Erythroblast (primary cell): ENCODE results near the gene MRPL49.
"Not testable (repeated sequence)": the region's sequence is repeated elsewhere in the genome, so short reads cannot be mapped to it uniquely, and the experiment has no call there.

Source experiments
- DNase-seq, 2 experiments: peaks; one replicate each; lab custom pipeline; 2025; lab: John Stamatoyannopoulos, UW
- GATA1 ChIP-seq: IDR thresholded peaks from 2 replicates; pipeline ENCODE4 v1.6.1; 2011; ENCODE audit warnings: low read depth, mild to moderate bottlenecking, control low read depth, low read length, moderate library complexity
- POLR2A ChIP-seq: IDR thresholded peaks from 2 replicates; pipeline ENCODE4 v1.6.1; 2011; ENCODE audit warnings: mild to moderate bottlenecking, low read length

The MRPL49 gene

DNA sequence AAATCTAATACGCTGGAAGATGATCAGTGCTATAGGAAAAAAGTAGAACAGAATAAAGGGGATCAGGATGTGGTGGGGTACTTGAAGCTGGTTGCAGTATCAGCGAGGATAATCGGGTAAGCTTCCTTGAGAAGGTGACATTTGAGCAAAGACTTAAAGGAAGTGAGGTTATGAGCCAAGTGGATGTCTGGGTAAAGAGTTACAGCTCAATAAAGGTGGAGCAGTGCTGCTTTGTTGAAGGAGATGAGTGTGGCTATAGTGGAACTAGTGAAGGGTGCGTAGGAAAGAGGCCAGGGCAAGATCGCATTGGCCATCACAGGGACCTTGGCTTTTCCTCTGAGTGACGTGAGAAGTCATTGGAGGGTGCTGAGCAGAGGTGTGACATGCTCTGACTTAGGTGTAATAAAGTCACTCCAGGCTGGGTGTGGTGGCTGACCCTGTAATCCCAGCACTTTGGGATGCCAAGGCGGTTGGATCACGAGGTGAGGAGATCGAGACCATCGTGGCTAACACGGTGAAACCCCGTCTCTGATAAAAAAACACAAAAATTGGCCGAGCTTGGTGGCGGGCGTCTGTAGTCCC is 14.5 kb downstream of the MRPL49 start:
- TF ChIP-seq GATA1 (no peak), POLR2A (no peak)
- DNase-seq, result no peak

DNA sequence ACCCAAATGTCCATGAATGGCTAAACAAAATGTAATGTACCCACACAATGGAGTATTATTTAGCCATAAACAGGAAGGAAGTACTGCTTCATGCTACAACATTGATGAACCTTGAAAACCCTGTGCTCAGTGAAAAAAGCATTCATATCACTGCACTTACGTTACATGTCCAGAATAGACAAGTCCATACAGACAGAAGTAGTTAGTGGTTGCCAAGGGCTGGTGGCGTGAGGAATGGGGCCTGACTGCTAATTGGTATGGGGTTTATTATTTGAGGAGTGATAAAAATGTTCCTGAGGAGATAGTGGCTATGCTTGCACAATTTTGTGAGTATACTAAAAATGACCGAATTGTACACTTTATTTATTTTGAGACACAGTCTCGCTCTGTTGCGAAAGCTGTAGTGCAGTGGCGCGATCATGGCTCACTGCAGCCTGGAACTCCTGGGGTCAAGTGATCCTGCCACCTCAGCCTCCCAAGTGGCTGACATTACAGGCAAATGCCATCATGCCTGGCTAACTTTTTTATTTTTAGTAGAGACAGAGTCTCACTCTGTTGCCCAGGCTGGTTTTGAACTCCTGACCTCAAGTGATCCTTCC is 19.9 kb downstream of the MRPL49 start:
- no peak for TF ChIP-seq GATA1
- no peak for TF ChIP-seq POLR2A
- DNase-seq, result no peak

DNA sequence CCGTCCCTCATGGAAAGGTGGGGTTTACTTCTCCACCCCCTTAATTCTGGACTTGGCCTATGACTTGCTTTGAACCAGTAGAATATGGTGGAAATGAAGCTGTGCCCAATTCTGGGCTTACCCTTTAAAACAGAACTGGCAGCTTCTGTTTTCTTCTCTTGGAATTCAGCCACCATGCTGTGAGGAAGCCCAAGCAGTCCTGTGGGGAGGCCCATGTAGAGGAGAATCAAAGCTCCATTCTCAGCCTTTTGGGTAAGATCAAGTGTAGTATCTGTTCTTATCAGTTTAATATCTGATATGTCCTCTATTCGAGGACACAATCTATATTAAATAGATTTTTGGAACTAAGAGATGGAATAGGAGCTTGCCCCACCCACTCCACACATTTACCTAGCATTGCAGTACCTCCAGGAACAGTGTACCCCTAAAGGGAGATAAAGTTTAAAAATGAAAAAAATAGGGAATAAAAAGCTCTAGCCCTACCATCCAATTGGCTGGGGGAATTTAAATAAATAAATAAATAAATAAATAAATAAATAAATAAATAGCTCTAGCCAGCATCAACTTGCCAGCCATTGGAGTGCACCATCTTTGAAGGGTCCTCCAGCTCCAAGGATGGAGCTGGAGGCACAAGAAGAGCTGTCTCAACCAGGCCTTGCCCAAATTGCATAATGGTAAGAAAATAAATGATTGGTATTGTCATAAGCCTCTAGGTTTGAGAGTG is 25.4 kb downstream of the MRPL49 start:
- no peak for DNase-seq
- TF ChIP-seq POLR2A (no peak), GATA1 (no peak)

DNA sequence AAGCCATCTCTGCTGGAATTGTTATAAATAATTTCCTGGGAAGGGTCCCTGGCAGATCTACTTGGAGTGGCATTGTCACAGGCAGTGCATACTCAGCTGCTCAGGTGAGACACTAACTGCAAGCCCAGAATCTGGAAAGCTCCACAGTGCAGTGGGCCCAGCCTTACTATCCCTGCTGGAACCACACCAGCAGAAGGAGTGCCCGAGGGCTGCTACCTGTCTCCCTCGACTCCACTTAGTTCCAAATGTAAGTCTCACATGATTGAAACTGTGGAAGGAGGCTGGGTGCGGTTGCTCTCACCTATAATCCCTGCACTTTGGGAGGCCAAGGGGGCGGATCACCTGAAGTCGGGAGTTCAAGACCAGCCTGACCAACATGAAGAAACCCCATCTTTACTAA is 26.5 kb downstream of the MRPL49 start:
- TF ChIP-seq POLR2A (no peak), GATA1 (no peak)
- DNase-seq, result no peak

DNA sequence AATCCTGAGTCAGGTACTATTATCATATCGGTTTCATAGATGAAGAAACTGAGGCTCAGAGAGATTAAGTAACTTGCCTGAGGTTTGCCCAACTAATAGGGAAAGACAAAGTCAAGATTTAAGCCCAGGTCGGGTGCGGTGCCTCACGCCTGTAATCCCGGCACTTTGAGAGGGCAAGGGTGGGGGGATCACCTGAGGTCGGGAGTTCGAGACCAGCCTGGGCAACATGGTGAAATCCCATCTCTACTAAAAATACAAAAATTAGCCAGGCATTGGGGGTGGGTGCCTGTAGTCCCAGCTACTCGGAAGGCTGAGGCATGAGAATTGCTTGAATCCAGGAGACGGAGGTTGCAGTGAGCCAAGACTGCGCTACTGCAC is 28.0 kb downstream of the MRPL49 start:
- not testable (repeated sequence) for DNase-seq

DNA sequence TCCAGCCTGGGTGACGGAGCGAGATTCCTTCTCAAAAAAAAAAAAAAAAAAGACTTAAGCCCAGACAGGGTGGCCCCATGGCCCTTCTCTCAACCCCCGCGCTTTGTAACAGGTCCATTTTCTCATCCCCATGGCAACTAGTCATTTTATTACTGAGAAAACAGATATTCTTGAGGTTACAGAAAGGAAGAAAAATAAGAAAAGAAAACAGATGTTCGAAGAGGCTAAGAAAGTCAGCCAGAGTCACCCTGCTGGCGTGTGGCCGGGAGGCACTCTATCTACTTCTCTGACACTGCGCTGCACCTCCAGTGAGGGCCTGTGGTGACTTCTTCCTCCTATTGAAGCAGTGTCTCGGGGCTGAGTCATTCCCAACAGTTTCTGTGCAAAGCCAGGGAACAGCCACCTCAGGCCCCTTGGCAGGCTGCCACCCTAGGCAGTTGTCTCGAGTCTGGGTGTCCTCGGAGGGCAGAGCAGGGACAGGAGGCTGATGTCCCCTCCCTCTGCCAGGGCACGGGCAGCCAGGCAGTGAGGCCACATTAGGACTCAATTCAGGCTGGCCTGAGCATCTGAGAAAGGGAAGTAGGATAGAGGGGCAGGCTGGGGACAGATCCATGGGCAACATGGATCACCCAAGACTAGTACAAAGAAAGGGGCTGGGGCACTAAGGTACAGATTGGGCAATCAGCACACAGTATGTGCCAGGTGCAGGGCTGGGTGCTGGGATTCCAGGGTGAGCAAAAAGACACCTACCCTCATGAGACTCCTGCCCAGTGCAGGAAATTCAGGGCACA is 28.6 kb downstream of the MRPL49 start:
- peak; percentile 85 to 95 for DNase-seq

DNA sequence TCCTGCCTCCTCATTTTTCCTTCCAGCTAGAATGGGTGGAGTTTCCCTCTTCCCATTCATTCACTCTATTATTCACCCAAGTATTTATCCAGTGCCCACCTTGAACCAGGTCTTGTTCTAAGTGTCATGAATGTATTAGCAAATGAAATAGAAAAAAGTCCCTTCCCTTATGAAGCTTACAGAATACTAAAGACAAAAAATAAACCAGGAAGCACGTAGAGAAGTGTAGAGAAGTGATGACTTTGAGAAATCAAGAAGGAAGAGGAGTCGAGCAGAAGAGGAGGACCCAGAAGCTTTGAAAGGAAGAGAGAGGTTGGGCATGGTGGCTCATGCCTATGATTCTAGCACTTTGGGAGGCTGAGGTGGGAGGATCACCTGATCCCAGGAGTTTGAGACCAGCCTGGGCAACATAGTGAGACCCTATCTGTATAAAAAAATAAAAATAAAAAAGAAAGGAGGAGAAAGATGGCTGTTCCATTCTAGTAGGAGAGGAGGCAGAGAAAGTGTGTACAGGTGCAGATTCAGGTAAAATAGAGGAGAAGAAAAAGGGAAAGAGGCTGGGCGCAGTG is 29.3 kb downstream of the MRPL49 start:
- no peak for DNase-seq

More for the DNA sequence above, 28.6 kb downstream of the MRPL49 start:
- TF ChIP-seq POLR2A (peak; percentile 80), GATA1 (no peak)

DNA sequence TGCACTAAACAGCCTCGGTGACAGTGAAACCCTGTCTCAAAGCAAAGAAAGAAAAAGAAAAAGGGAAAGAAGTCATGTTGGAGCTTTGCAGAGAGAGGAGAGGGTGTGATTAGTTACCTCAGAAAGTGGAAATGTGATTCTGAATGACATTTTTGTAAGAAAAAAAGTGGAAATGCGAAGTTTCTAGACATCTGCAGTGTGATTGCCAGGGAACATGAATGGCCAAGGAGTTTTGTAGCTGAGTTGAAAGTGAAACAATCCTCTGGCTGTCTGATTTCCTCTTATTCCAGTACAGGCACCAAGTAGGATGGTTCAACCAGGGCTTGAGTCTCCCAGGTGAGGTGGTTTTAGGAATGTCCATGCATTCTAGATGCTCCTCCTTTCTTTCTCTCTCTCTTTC is 30.0 kb downstream of the MRPL49 start:
- DNase-seq, result no peak
- TF ChIP-seq GATA1 (no peak), POLR2A (no peak)

More for the DNA sequence above, 29.3 kb downstream of the MRPL49 start:
- no peak for TF ChIP-seq GATA1
- TF ChIP-seq POLR2A, result no peak

DNA sequence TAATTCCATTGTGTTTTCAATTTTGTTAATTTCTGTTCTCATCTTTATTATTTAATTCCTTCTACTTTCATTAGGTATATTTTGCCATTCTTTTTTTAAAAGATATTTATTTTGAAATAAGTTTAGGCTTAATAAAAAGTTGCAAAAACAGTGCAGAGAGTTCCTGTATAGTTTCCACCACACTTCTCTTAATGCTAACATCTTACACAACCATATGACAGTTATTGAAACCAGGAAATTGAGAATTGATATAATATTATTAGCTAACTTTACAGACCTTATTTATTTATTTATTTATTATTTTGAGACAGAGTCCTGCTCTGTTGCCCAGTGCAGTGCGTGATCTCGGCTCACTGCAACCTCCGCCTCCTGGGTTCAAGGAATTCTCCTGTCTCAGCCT is 34.1 kb downstream of the MRPL49 start:
- no peak for DNase-seq
- TF ChIP-seq POLR2A, result no peak
- no peak for TF ChIP-seq GATA1

DNA sequence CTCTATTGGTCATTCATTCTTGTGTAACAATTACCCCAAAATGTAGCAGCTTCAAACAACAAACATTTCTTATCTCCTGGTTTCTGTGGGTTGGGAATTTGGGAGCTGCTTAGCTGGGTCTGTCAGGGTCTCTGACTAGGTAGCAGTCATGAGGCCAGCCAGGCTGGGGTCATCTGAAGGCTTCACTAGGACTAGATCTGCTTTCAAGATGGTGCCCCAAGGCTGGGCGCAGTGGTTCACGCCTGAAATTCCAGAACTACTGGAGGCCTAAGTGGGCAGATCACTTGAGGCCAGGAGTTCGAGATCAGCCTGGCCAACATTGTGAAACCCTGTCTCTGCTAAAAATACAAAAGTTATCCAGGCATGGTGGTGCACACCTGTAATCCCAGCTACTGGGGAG is 34.8 kb downstream of the MRPL49 start:
- no peak for DNase-seq
- TF ChIP-seq GATA1 (no peak), POLR2A (no peak)

DNA sequence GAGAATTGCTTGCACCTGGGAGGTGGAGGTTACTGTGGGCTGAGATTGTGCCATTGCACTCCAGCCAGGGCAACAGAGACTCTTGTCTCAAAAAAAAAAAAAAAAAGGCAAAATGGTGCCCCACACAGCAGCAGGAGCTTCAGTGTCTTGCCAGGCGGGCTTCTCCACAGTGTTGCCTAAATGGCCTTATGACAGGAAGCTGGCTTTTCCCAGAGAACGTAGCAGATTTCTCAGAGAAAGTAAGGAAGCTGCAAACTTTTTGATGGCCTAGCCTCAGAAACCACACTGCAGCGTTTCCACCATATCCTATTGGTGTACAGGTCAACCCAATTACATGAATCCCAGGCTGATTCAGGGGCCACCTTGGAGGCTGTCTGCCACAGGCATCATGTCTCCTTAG is 35.2 kb downstream of the MRPL49 start:
- no peak for TF ChIP-seq GATA1
- TF ChIP-seq POLR2A, result no peak
- DNase-seq, result no peak

DNA sequence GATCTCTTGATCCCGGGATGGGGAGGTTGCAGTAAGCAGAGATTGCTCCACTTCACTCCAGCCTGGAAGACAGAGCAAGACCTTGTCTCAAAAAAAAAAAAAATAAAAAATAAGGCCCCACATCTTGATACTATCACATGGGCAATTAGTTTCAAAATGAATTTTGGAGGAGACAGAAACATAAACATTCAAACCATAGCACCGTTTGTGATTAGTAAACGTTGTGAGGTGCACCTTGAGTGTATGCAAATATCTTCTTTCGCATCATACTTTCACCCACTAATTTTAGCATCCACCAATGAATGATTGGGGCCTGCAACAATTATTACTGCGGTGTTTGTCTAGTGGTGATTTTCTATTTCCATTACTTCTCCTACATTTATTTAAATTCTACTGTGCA is 36.9 kb downstream of the MRPL49 start:
- no peak for TF ChIP-seq POLR2A
- no peak for DNase-seq

DNA sequence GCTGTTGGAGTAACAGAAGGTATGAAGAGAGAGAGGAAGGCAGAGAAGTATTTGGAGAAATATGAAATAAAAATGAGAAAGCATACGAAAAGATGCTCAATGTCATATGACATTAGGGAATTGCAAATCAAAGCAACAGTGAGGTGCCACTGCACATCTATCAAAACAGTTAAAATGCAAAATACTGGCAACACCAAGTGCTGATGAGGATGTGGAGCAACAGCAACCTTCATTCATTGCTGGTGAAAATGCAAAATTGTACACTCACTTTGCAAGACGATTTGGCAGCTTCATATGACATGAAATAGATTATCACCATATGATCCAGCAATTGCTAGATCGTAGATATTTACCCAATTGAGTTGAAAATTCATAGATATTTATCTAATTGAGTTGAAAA is 38.5 kb downstream of the MRPL49 start:
- no peak for DNase-seq
- no peak for TF ChIP-seq GATA1
- TF ChIP-seq POLR2A, result no peak

DNA sequence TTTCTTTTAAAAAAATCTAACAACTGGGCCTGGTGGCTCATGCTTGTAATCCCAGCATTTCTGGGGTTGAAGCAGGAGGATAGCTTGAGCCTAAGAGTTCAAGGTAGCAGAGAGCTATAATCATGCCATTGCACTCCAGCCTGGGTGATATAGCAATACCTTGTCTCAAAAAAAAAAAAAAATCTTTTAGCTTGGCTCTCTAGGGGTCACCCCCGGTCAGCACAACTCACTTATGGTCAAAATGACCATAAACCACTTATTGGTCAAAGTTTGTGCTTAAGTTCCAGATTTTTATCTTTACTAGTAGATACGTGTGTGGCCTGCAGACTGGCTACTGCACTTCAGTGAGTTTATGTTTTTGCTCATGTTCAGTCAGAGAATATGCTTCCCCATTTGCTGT is 41.6 kb downstream of the MRPL49 start:
- TF ChIP-seq GATA1 (no peak), POLR2A (no peak)
- no peak for DNase-seq
